Measurements from ENCODE around the gene WDR33.

WDR33 gene

DNA sequence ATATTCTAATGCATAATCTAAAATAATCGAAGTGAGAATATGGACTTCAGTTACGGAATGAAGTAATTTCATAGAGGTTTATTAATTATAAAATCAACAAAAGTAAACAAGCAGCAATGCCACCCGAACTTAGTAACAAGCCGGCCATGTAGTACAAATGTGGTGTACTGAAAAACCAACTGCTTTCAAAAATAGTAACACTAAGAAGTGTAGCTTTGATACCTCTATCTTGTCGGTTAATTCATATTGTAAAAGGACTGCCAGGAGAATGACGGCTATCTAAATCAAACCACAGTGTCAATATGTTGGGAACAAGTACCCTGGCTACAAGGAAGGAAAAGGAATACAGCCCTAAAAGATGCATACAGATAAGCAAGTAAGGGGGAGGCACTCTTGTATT is 48.5 kb downstream of the WDR33 start:
- H3K27me3 ChIP-seq (ENCODE audit: insufficient read depth, low read length), result no peaks in the 10 kb centered on the region
- H3K9ac ChIP-seq (ENCODE audit: low read length), result no peak overlapping the region
- no peaks in the 10 kb centered on the region for H4K20me1 ChIP-seq (ENCODE audit: insufficient read depth, low read length)
- H3K27ac ChIP-seq (ENCODE audit: low read depth, low read length, poor library complexity, severe bottlenecking), result no peak overlapping the region
- H3K36me3 ChIP-seq (ENCODE audit: insufficient read depth, low read length), result peaks cover 85% of the 10 kb centered on the region
- H3K79me2 ChIP-seq (ENCODE audit: insufficient read depth, low read length), result no peaks in the 10 kb centered on the region; the same call in 1 of the 2 replicates
- H3K4me3 ChIP-seq (ENCODE audit: low read depth, low read length, poor library complexity, severe bottlenecking), result no peak overlapping the region
- no peak overlapping the region for H2AFZ ChIP-seq (ENCODE audit: low read length)
- H3K9me2 ChIP-seq (ENCODE audit: low read depth, low read length), result no peaks in the 10 kb centered on the region
- no peak overlapping the region for H3K4me2 ChIP-seq (ENCODE audit: low read length)
- H3K9me3 ChIP-seq (ENCODE audit: low read length), result no peaks in the 10 kb centered on the region
- H3F3A ChIP-seq (ENCODE audit: insufficient read depth, low read length), result no peaks in the 10 kb centered on the region
- no peaks in the 10 kb centered on the region for H3K4me1 ChIP-seq (ENCODE audit: insufficient read depth, low read length, severe bottlenecking)
- no peak for TF ChIP-seq EZH2 (IDR thresholded peaks at IDR 0.05; ENCODE audit: borderline replicate concordance, low read length)
- TF ChIP-seq, protein P1, sequence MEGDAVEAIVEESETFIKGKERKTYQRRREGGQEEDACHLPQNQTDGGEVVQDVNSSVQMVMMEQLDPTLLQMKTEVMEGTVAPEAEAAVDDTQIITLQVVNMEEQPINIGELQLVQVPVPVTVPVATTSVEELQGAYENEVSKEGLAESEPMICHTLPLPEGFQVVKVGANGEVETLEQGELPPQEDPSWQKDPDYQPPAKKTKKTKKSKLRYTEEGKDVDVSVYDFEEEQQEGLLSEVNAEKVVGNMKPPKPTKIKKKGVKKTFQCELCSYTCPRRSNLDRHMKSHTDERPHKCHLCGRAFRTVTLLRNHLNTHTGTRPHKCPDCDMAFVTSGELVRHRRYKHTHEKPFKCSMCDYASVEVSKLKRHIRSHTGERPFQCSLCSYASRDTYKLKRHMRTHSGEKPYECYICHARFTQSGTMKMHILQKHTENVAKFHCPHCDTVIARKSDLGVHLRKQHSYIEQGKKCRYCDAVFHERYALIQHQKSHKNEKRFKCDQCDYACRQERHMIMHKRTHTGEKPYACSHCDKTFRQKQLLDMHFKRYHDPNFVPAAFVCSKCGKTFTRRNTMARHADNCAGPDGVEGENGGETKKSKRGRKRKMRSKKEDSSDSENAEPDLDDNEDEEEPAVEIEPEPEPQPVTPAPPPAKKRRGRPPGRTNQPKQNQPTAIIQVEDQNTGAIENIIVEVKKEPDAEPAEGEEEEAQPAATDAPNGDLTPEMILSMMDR (IDR thresholded peaks at IDR 0.05; ENCODE audit: low read length), result no peak

DNA sequence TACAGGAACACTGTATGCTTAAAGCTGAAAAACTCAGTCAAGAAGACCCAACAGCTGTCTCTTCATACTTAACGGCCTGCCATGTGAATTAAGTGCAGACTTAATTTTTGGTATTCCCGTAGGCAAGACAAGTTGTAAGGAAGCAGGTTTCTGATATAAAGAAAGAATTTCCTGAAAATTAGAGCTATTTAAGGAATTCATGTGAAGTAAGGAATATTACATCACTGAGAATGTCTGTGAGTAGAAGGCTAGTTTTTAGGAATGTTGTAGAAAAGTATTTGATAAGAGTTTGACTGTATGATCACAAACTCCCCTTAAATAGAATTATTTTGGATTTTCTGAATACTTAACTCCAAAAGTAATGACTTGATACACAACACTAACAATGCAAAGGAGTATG is 51.0 kb downstream of the WDR33 start:
- Histone ChIP-seq H3K27ac (ENCODE audit: low read depth, low read length, poor library complexity, severe bottlenecking) (no peak overlapping the region), H3K36me3 (ENCODE audit: insufficient read depth, low read length) (peaks cover 79% of the 10 kb centered on the region), H3K4me1 (ENCODE audit: insufficient read depth, low read length, severe bottlenecking) (no peaks in the 10 kb centered on the region), H3F3A (ENCODE audit: insufficient read depth, low read length) (no peaks in the 10 kb centered on the region), H3K9me2 (ENCODE audit: low read depth, low read length) (no peaks in the 10 kb centered on the region), H3K4me3 (ENCODE audit: low read depth, low read length, poor library complexity, severe bottlenecking) (no peak overlapping the region), H3K79me2 (ENCODE audit: insufficient read depth, low read length) (no peaks in the 10 kb centered on the region; the same call in 1 of the 2 replicates), H3K27me3 (ENCODE audit: insufficient read depth, low read length) (no peaks in the 10 kb centered on the region), H3K9ac (ENCODE audit: low read length) (no peak overlapping the region), H3K9me3 (ENCODE audit: low read length) (no peaks in the 10 kb centered on the region), H2AFZ (ENCODE audit: low read length) (no peak overlapping the region), H3K4me2 (ENCODE audit: low read length) (no peak overlapping the region), H4K20me1 (ENCODE audit: insufficient read depth, low read length) (no peaks in the 10 kb centered on the region)
- TF ChIP-seq, protein P1 (IDR thresholded peaks at IDR 0.05; ENCODE audit: low read length), result no peak
- TF ChIP-seq EZH2 (IDR thresholded peaks at IDR 0.05; ENCODE audit: borderline replicate concordance, low read length), result no peak

DNA sequence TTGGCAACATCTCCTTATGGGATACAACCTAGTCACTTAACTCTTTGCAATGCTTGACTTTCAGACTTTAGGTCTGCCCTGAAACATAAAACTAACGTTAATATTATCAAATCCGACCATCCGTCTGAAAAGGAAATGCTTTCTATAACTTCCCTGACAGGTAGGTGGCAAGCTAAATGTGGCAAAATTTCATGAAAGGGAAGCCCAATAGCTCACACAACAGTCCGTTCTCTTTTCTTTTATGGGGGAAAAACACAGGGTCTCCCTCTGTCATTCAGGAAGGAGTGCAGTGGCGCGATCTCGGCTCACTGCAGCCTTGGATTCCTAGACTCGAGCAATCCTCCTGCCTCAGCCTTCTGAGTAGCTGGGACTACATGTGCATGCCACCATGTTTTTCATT is 56.8 kb downstream of the WDR33 start:
- no peak for TF ChIP-seq EZH2 (IDR thresholded peaks at IDR 0.05; ENCODE audit: borderline replicate concordance, low read length)
- TF ChIP-seq, protein P1 (IDR thresholded peaks at IDR 0.05; ENCODE audit: low read length), result no peak
- H3K4me2 ChIP-seq (ENCODE audit: low read length), result no peak overlapping the region
- peaks cover 61% of the 10 kb centered on the region for H3K36me3 ChIP-seq (ENCODE audit: insufficient read depth, low read length)

More for the DNA sequence above, 56.8 kb downstream of the WDR33 start:
- no peak overlapping the region for H2AFZ ChIP-seq (ENCODE audit: low read length)
- H4K20me1 ChIP-seq (ENCODE audit: insufficient read depth, low read length), result no peaks in the 10 kb centered on the region
- H3K79me2 ChIP-seq (ENCODE audit: insufficient read depth, low read length), result no peaks in the 10 kb centered on the region; the same call in 1 of the 2 replicates
- no peaks in the 10 kb centered on the region for H3F3A ChIP-seq (ENCODE audit: insufficient read depth, low read length)
- H3K4me1 ChIP-seq (ENCODE audit: insufficient read depth, low read length, severe bottlenecking), result peaks cover 12% of the 10 kb centered on the region
- no peaks in the 10 kb centered on the region for H3K9me2 ChIP-seq (ENCODE audit: low read depth, low read length)
- no peak overlapping the region for H3K27ac ChIP-seq (ENCODE audit: low read depth, low read length, poor library complexity, severe bottlenecking)
- no peaks in the 10 kb centered on the region for H3K27me3 ChIP-seq (ENCODE audit: insufficient read depth, low read length)
- no peak overlapping the region for H3K4me3 ChIP-seq (ENCODE audit: low read depth, low read length, poor library complexity, severe bottlenecking)
- no peak overlapping the region for H3K9ac ChIP-seq (ENCODE audit: low read length)
- no peaks in the 10 kb centered on the region for H3K9me3 ChIP-seq (ENCODE audit: low read length)

All from OCI-LY1 (cell line).